Stimulated activated CD8-positive, alpha-beta memory T cell treated with anti-CD3 and anti-CD28 coated beads, Interleukin-7, amount 100 ng/mL, for 1 hour (primary cell): Measurements from ENCODE around the gene PSMD10.

Experiments used
- DNase-seq, 2 donors: peaks; one replicate each; pipeline ENCODE4 v3.0.0-alpha.2; 2020; ENCODE audit warnings: low read depth in 2 of 2

Gene PSMD10

GRCh38 chrX:108072746-108073145 is 18.6 kb downstream of the PSMD10 start:
- no peak for DNase-seq

- DNase-seq, result no peak
These were observed 19.8 kb downstream of the PSMD10 start for GRCh38 chrX:108071578-108071977.

- no peak for DNase-seq
These were observed 20.5 kb downstream of the PSMD10 start for GRCh38 chrX:108070891-108071290.

- DNase-seq, result no peak
These were observed 23.2 kb downstream of the PSMD10 start for GRCh38 chrX:108068121-108068520.

GRCh38 chrX:108064613-108065012 is 26.7 kb downstream of the PSMD10 start:
- DNase-seq, result no peak

GRCh38 chrX:108064001-108064400 is 27.3 kb downstream of the PSMD10 start:
- DNase-seq, result no peak

GRCh38 chrX:108059801-108060200 is 31.5 kb downstream of the PSMD10 start:
- no peak for DNase-seq

- no peak for DNase-seq
These were observed 35.8 kb downstream of the PSMD10 start for GRCh38 chrX:108055546-108055945.

GRCh38 chrX:108053218-108053617 is 38.1 kb downstream of the PSMD10 start:
- DNase-seq, result no peak

- DNase-seq, result no peak
These were observed 41.7 kb downstream of the PSMD10 start for GRCh38 chrX:108049649-108050048.

- no peak for DNase-seq
These were observed 46.6 kb downstream of the PSMD10 start, which contains the start of gene VSIG1 for GRCh38 chrX:108044554-108045256. TSS of gene VSIG1 (plus strand) at chrX:108045065. CDS start at chrX:108045131, 66 bp downstream.

GRCh38 chrX:108036298-108036973 is 54.9 kb downstream of the PSMD10 start:
- no peak for DNase-seq

- no peak for DNase-seq
These were observed 56.6 kb downstream of the PSMD10 start for GRCh38 chrX:108034725-108035124.
